Skeletal muscle satellite cell (primary cell): ENCODE data around the gene PEX14. TPM values are rescaled to one million over a fixed set of nuclear protein-coding genes. Genes with fewer than 3 reads are reported as not detected.

Source experiments
- small RNA-seq: library from RNA; depleted of rRNA; stranded (forward); fragments of <200 nt; gene quantifications from one replicate; pipeline ENCODE3, GENCODE V24; 2012

The PEX14 gene

Small RNAs within 50 kb of the gene (small RNA-seq; reads per million reads assigned to genes)
- gene RN7SL614P = not detected
